Esophagus (tissue), 2 donors: ENCODE results near the gene PDE4DIP. TPM values are rescaled to one million over a fixed set of nuclear protein-coding genes. Genes with fewer than 3 reads are reported as not detected.
"Not testable (repeated sequence)": the region's sequence is repeated elsewhere in the genome, so short reads cannot be mapped to it uniquely, and the experiment has no call there.

Experiments
- H3K27ac ChIP-seq, 2 donors: one replicate each; pipeline ENCODE4 v1.5.1; 2013; ENCODE audit warnings: low read depth in 2 of 2, mild to moderate bottlenecking in 2 of 2, inconsistent platforms in 1 of 2, low read length in 1 of 2, moderate library complexity in 1 of 2
- H3K27me3 ChIP-seq, 2 donors: one replicate each; pipeline ENCODE4 v1.6.1; 2013; ENCODE audit warnings: low read length in 2 of 2, control low read depth in 1 of 2, mild to moderate bottlenecking in 1 of 2; ENCODE audit not compliant: insufficient read depth in 2 of 2, control insufficient read depth in 1 of 2
- H3K36me3 ChIP-seq, 2 donors: one replicate each; pipeline ENCODE4 v1.6.1; 2013; ENCODE audit warnings: low read length in 1 of 2; ENCODE audit not compliant: control insufficient read depth in 2 of 2, insufficient read depth in 2 of 2
- H3K4me1 ChIP-seq, 2 donors: one replicate each; pipeline ENCODE4 v1.6.1; 2013; ENCODE audit warnings: low read length in 1 of 2; ENCODE audit not compliant: control insufficient read depth in 2 of 2, insufficient read depth in 2 of 2
- H3K4me3 ChIP-seq, 2 donors: one replicate each; pipeline ENCODE4 v1.5.1; 2013; ENCODE audit warnings: low read length in 2 of 2, mild to moderate bottlenecking in 2 of 2, low read depth in 1 of 2, moderate library complexity in 1 of 2
- H3K9me3 ChIP-seq, 2 donors: one replicate each; pipeline ENCODE4 v1.6.1; 2013; ENCODE audit warnings: mild to moderate bottlenecking in 2 of 2, low read depth in 1 of 2, low read length in 1 of 2, moderate library complexity in 1 of 2; ENCODE audit not compliant: control insufficient read depth in 2 of 2, insufficient read depth in 1 of 2
- WGBS, 2 donors: extraction: QIAGEN DNeasy Blood & Tissue Kit; methylation state at CpG; one replicate each; pipeline ENCODE4 v1.1.7; 2013; 5-methylcytosine and 5-hydroxymethylcytosine counted together
- polyA plus RNA-seq, 2 donors: library from polyadenylated mRNA; stranded (reverse); fragments of 200-250 nt; gene quantifications; one replicate each; pipeline ENCODE4 v1.2.3, GENCODE V29; 2013
- donor health status: healthy with polysubstance abuse.
- donor health status: Bipolar disorder and iron deficiency.

PDE4DIP gene
- polyA plus RNA-seq, 2 donors, result 7.2 to 9.0 TPM

DNA sequence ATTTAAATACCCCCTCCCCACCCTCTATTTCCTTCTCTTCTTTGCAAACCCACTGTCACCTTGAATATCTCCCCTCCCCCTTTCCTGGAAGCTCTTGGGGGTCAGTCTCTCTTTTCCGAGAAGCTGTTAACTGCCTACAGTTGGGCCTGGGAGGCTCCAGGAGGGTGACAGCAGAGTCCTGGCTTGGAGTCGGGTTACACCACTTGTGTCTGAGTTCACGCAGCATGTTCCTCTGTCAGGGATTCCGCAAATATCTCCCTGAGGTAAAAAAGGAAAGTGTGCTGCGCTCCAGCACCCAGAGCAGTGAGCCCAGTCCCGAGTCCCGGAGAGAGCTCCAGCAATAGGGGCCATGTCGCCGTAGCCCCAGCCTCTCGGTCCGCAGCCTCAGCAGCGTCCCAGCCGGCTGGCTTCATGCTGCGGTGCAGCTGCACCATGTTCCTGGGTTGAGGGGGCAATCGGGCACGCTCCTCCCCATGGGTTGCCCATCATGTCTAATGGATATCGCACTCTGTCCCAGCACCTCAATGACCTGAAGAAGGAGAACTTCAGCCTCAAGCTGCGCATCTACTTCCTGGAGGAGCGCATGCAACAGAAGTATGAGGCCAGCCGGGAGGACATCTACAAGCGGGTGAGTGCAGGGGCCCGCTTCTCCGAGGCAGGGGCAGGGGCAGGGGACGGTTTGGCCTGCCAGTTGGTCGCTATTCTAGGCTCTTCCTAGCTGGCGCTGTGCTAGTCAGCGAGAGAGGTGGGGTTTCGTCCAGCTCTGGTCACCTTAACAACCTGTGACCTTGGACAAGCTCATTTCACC lies 45.2 kb downstream of the PDE4DIP start:
- not testable (repeated sequence) for H3K36me3 ChIP-seq, H3K9me3 ChIP-seq, H3K27ac ChIP-seq, H3K4me1 ChIP-seq, H3K27me3 ChIP-seq, H3K4me3 ChIP-seq
- WGBS, 2 donors, result 70 to 83% methylated on average over 2 to 10 of the region's 28 CpGs

DNA sequence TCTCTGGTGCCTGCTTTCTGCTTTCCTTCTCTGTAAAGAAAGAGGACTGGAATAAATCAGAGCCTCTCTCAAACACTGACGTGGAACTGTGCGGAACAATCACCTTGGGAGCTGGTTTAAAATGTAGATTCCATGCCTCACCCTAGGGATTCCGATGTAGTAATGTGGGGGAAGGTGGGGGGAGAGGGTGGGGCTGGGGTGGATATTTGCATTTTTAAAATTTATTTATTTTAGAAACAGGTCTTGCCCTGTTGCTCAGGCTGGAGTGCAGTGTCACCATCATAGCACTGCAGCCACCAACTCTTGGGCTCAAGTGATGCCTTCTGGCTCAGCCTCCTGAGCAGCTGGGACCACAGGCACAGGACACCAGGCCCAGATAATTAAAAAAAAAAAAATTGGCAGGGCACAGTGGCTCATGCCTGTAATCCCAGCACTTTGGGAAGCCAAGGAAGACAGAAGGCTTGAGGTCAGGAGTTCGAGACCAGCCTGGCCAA lies 45.9 kb downstream of the PDE4DIP start:
- not testable (repeated sequence) for H3K27ac ChIP-seq, H3K4me1 ChIP-seq, H3K36me3 ChIP-seq, H3K27me3 ChIP-seq, H3K9me3 ChIP-seq, H3K4me3 ChIP-seq
- no CpG with 5 or more reads among the region's 4 CpGs for WGBS, 2 donors

DNA sequence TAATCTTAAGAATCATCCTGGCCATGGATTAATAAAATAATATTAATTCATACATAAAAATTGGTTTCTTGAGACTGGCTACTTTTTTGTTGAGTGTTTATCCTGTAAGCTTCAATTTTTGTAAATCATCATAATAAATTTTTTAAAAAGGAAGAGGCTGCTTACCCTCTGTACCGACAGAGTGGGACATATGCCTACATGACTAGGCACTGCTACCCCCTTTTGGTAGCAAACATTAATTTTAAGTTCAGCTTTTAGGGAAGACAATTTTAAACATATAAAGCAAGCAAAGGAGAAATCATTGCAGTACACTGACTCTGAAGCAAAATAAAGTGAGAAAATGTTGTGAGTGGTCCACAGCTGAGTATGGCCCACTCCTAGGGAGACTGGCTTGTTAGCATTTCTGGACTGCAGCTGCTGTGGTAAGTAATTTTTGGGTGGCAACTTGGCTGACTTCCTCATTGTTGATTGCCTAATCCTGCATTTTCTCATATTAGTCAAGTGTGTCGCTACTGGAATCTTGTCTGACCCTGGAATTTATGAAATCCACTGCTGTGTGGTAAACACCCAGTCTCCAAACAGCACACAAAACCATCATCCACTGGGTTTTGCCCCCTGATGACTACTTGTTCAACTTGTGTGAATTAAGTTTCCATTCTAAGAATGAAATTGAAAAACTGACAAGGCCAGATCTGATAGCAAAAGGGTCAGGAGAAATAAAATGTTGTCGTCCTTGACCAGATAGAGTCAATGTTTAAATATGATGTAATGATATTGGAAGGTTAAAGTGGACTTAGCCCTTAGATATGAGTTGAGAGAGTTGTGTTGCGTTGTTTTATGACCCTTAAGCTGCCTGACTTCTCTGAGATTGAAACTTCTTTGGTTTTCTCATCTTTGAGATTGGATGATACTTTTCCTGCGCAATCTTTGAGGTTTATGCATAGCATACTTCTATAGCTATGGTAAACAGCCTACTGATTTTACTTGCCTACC lies 50.4 kb downstream of the PDE4DIP start:
- H3K36me3 ChIP-seq, H3K4me3 ChIP-seq, H3K9me3 ChIP-seq, H3K27ac ChIP-seq, H3K4me1 ChIP-seq, H3K27me3 ChIP-seq: not testable (repeated sequence)
- WGBS, 2 donors, result no CpG with 5 or more reads among the region's 5 CpGs

DNA sequence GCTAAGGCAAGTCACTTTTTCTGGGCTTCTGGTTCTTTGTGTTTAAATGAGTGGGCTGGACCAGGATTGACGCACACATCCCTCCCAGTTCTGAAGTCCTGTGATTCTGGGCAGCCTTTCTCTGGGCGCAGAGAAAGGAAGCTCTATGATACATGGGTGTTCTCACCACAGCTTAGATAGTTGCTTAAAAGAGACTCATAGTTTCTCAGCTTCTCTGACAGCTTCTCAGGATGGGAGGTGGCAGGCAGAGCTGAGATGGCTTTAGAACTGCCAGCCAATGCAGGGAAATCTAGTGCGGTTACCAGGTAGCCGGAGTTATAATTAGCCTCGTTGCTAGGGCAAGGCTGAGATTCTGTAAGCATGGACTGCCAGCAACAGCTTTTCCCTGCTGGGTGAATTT lies 55.8 kb downstream of the PDE4DIP start:
- WGBS, 2 donors, result no CpG with 5 or more reads among the region's 5 CpGs
- H3K36me3 ChIP-seq, H3K9me3 ChIP-seq, H3K4me1 ChIP-seq, H3K27ac ChIP-seq, H3K27me3 ChIP-seq, H3K4me3 ChIP-seq: not testable (repeated sequence)

DNA sequence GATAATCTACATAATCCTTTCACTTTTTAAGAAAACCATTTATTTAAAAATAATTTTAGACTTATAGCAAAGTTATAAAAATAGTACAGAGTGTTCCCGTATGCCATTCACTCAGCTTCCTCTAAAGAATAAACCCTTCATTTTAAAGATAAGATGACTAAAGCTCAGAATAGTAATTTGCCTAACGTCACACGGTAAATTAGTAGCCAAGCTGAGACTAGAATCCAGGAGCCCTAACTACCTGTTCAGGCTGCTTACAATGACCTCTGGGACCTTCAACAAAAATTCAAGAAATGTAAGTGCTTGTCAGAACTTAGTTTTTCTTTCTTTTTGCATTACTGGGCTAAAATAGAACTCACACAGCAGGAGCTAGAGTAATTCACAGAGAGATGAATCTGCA lies 56.5 kb downstream of the PDE4DIP start:
- not testable (repeated sequence) for H3K9me3 ChIP-seq, H3K4me1 ChIP-seq, H3K4me3 ChIP-seq, H3K27ac ChIP-seq, H3K36me3 ChIP-seq, H3K27me3 ChIP-seq
- WGBS, 2 donors, result no CpG with 5 or more reads among the region's 3 CpGs

DNA sequence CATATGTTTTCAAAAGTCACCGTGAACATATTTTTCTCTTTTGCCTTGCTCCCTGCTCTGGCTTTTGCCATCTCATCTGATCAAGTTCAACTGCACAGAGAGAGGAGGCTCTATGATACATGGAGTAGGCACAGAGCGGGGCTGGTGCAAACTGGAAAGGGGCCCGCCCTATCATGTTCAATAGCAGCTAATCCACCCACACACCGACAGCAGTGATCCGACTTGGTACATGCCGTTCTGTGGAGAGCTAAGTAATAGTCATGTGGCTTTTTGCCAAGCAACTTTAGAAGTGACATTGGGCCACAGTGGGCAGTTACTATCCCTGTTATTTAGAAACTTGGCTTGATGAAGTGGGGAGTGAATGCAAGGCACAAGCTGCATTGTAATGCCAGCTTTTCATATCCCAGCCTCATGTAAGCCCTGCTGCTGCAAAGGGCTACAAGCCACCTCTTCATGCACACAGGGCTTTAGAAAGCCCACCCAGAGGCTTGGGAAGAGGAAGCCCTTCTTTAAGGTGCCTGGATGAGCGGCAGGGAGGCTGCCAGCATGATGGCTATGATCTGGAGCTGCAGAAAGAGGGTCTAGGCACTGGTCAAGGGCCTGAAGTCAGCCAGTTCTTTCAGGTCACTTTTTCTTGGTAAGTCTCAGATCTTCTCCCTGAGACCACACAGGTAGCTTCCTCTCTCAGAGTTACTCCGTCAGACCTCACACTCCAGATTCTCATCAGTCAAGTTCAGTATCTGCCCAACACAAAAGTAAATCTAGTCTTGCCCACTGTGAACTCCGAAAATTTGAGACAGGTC lies 57.1 kb downstream of the PDE4DIP start:
- not testable (repeated sequence) for H3K4me3 ChIP-seq, H3K4me1 ChIP-seq, H3K27ac ChIP-seq, H3K27me3 ChIP-seq, H3K9me3 ChIP-seq, H3K36me3 ChIP-seq
- WGBS, 2 donors, result 33% methylated on average over 1 of the region's 9 CpGs; no CpG with 5 or more reads in 1 of the 2 donors

DNA sequence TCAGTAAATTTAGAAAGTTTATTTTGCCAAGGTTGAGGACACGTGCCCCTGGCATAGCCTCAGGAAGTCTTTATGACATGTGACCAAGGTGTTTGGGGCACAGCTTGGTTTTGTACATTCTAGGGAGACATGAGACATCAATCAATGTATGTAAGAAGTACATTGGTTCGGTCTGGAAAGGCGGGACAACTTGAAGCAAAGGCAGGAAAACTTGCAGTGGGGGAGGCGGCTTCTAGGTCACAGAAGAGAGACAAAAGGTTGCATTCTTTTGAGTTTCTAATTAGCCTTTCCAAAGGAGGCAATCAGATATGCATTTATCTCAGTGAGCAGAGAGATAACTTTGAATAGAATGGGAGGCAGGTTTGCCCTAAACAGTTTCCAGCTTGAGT lies 57.7 kb downstream of the PDE4DIP start:
- not testable (repeated sequence) for H3K27ac ChIP-seq, H3K27me3 ChIP-seq, H3K36me3 ChIP-seq, H3K4me1 ChIP-seq, H3K4me3 ChIP-seq, H3K9me3 ChIP-seq
- no CpG with 5 or more reads among the region's 4 CpGs for WGBS, 2 donors

DNA sequence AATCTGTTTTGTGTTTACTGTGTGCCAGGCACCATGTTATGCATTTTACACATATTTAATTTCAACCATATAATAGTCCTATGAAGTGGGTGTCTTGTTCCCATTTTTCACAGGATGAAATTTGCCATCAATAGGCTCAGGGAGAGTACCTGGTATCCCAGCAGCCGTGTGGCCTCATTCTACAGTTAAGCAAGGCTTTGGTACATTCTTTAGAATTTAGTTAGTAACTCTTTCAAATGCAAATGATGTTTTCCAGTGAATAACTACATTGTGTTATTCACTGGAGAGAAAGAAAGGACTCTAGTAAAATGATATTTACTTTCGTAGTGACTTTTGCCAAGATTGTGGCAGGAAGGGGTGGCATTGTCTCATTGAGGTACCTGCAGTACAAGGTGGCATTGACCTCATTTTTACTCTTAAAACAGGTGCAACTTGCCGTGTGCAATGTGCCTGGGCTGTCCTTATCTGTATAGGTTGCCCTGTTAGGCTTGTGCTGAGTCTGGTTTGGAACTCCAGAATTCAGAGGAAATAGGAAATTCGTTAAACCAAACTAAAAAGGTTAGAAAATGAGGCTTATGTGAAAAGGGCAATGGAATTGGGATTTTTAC lies 65.1 kb downstream of the PDE4DIP start:
- not testable (repeated sequence) for H3K27me3 ChIP-seq, H3K4me3 ChIP-seq, H3K27ac ChIP-seq, H3K9me3 ChIP-seq, H3K36me3 ChIP-seq, H3K4me1 ChIP-seq
- no CpG with 5 or more reads among the region's 4 CpGs for WGBS, 2 donors

DNA sequence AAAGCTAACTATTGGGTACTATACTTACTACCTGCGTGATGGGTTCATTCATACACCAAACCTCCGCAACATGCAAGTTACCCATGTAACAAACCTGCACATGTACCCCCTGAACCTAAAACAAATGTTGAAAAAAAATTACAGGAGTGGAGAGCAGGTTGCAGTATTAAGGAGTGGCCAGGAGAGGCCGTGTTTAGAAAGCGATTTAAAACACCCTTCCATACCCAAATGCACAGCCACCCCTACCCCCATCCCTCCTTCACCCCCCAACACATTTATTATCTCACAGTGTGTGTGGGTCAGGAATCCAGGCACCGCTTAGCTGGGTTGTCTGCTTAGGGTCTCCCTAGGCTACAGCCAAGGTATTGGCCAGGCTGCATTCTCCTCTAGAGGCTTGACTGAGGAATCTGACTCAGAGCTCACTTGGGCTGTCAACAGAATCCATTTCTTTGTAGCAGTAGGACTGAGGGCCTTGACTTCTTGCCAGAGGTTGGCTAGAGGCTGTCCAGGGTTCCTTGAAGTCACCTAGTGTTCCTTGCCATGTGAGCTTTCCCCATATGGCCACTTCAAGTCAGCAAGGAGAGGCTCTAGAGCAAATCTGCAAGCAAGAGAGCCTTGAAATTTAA lies 67.2 kb downstream of the PDE4DIP start:
- not testable (repeated sequence) for H3K9me3 ChIP-seq, H3K36me3 ChIP-seq, H3K27me3 ChIP-seq, H3K4me3 ChIP-seq, H3K27ac ChIP-seq, H3K4me1 ChIP-seq
- WGBS, 2 donors, result no CpG with 5 or more reads among the region's 5 CpGs
